K562 (cell line): ENCODE data around the gene RCSD1. TPM values are rescaled to one million over a fixed set of nuclear protein-coding genes. Genes with fewer than 3 reads are reported as not detected.

Experiments
- ATAC-seq: fragments of 200-7000 bp; cut with Tn5 transposase; 3 replicates; pipeline ENCODE4 v1.9.1; 2020; ENCODE audit warnings: moderate library complexity
- BruUV-seq: library from RNA; stranded (reverse); fragments of 400-500 nt; replicated peaks from 2 replicates; lab custom pipeline; 2021; lab: Mats Ljungman, UMichigan
- CTCF ChIA-PET: fragments of 300-600 bp; formaldehyde crosslinking; extraction: SDS; loops from one replicate; lab custom pipeline; 2021; ENCODE audit warnings: low intra/inter-chr PET ratio; lab: Yijun Ruan, JAX
- POLR2A ChIA-PET: fragments of 300-600, 350-650 bp; sonication (Branson Sonifier 250); formaldehyde crosslinking; extraction: SDS; loops from one replicate; lab custom pipeline; 2021; ENCODE audit warnings: antibody characterized with exemption, inconsistent platforms; lab: Yijun Ruan, JAX
- DNase-seq, 4 experiments: peaks; one replicate each; pipeline versions ENCODE4 v3.0.0 to v3.0.0-alpha.2; 2011 to 2018; ENCODE audit warnings: low spot score in 3 of 4, mixed read lengths in 3 of 4; ENCODE audit errors: extremely low read depth in 1 of 4
- FAIRE-seq: peaks from 2 replicates; lab custom pipeline; 2011; peaks lifted over from hg19 to GRCh38; lab: Jason Lieb, UNC
- H2AFZ ChIP-seq: 2 replicates; pipeline ENCODE4 v1.6.0; 2011; ENCODE audit warnings: low read depth, low read length, control low read depth, inconsistent platforms
- H3K27ac ChIP-seq: fragments of 200-600 bp; 3 replicates; pipeline ENCODE4 v1.8.0; 2011; ENCODE audit warnings: low read depth, mild to moderate bottlenecking, control low read depth, inconsistent platforms, low read length, moderate library complexity, mixed read lengths; ENCODE audit errors: extremely low read depth
- H3K27me3 ChIP-seq, 2 experiments: fragments of 300-600 bp in 1 of 2; 2 replicates in 1 of 2; 3 replicates in 1 of 2; pipeline versions ENCODE4 v1.6.0 to v1.8.0; 2011; ENCODE audit warnings: inconsistent platforms in 2 of 2, low read length in 2 of 2, mild to moderate bottlenecking in 1 of 2, mixed read lengths in 1 of 2, moderate library complexity in 1 of 2; ENCODE audit not compliant: control insufficient read depth in 2 of 2, insufficient read depth in 2 of 2
- H3K36me3 ChIP-seq: fragments of 300-600 bp; 3 replicates; pipeline ENCODE4 v1.8.0; 2011; ENCODE audit warnings: mild to moderate bottlenecking, low read length, inconsistent platforms; ENCODE audit not compliant: control insufficient read depth, insufficient read depth
- H3K4me1 ChIP-seq, 2 experiments: fragments of 200-600 bp in 1 of 2; replicated peaks in 1 of 2; 2 replicates in 1 of 2; 3 replicates in 1 of 2; pipeline versions ENCODE4 v1.5.1 to v1.8.0; 2011; ENCODE audit warnings: inconsistent platforms in 2 of 2, low read length in 2 of 2, mild to moderate bottlenecking in 1 of 2, mixed read lengths in 1 of 2, moderate library complexity in 1 of 2; ENCODE audit not compliant: control insufficient read depth in 2 of 2, insufficient read depth in 2 of 2
- H3K4me2 ChIP-seq: 2 replicates; pipeline ENCODE4 v1.6.1; 2011; ENCODE audit warnings: low read length, control low read depth, inconsistent platforms, mixed read lengths; ENCODE audit not compliant: insufficient read depth
- H3K4me3 ChIP-seq: fragments of 200-600 bp; sonication (generic), shearing (Covaris generic); 2 replicates; pipeline ENCODE4 v1.5.1; 2016; ENCODE audit warnings: control low read depth, inconsistent platforms
- H3K79me2 ChIP-seq: fragments of 200-600 bp; 3 replicates; pipeline ENCODE4 v1.8.0; 2011; ENCODE audit warnings: low read length, inconsistent platforms; ENCODE audit not compliant: control insufficient read depth, insufficient read depth
- H3K9ac ChIP-seq, 2 experiments: 2 replicates each; pipeline versions ENCODE4 v1.6.0 to v1.6.1; 2011; ENCODE audit warnings: low read depth in 2 of 2, low read length in 2 of 2, control low read depth in 1 of 2, inconsistent platforms in 1 of 2, mild to moderate bottlenecking in 1 of 2, mixed read lengths in 1 of 2; ENCODE audit not compliant: insufficient read depth in 1 of 2
- H3K9me1 ChIP-seq: one replicate; pipeline ENCODE4 v1.6.0; 2011; ENCODE audit warnings: inconsistent platforms, mild to moderate bottlenecking, low read length, moderate library complexity; ENCODE audit not compliant: control insufficient read depth, insufficient read depth
- H3K9me3 ChIP-seq: replicated peaks from 2 replicates; pipeline ENCODE4 v1.5.1; 2011; ENCODE audit warnings: low read depth, low read length, inconsistent platforms; ENCODE audit not compliant: control insufficient read depth, insufficient read depth
- H4K20me1 ChIP-seq: replicated peaks from 2 replicates; pipeline ENCODE4 v1.6.1; 2011; ENCODE audit warnings: low read length, inconsistent platforms, mixed read lengths; ENCODE audit not compliant: control insufficient read depth, insufficient read depth
- ARID2 ChIP-seq: fragments of 450-650 bp; IDR thresholded peaks from 2 replicates; pipeline ENCODE4 v1.6.1; 2017; ENCODE audit warnings: antibody characterized with exemption, mild to moderate bottlenecking
- ASH1L ChIP-seq: fragments of 450-650 bp; IDR thresholded peaks from 2 replicates; pipeline ENCODE4 v1.6.1; 2018; ENCODE audit warnings: borderline replicate concordance, mild to moderate bottlenecking, low read depth; ENCODE audit not compliant: partially characterized antibody
- FUS ChIP-seq: fragments of 200-400 bp; formaldehyde crosslinking; optimal IDR thresholded peaks from 2 replicates; pipeline ENCODE3; 2017; ENCODE audit warnings: low read depth, low read length
- KAT2B ChIP-seq: IDR thresholded peaks from one replicate; pipeline ENCODE4 v1.6.1; 2012; ENCODE audit warnings: low read depth, mild to moderate bottlenecking, control low read depth, inconsistent platforms, low read length, moderate library complexity
- MIER1 ChIP-seq: fragments of 450-650 bp; IDR thresholded peaks from 2 replicates; pipeline ENCODE4 v1.6.1; 2016; ENCODE audit warnings: antibody characterized with exemption, mild to moderate bottlenecking, low read depth
- NFE2 ChIP-seq: IDR thresholded peaks from 2 replicates; pipeline ENCODE4 v1.6.1; 2014; ENCODE audit warnings: antibody characterized with exemption, low read depth
- RFX1 ChIP-seq: fragments of 450-650 bp; IDR thresholded peaks from 2 replicates; pipeline ENCODE4 v1.6.1; 2016; ENCODE audit warnings: mild to moderate bottlenecking, moderate library complexity
- TAF15 ChIP-seq: fragments of 200-400 bp; formaldehyde crosslinking; IDR thresholded peaks from 2 replicates; pipeline ENCODE4 v1.6.1; 2017; ENCODE audit warnings: mild to moderate bottlenecking, low read depth, low read length, moderate library complexity
- TAF9B ChIP-seq: fragments of 450-650 bp; IDR thresholded peaks from 2 replicates; pipeline ENCODE4 v1.6.1; 2018; ENCODE audit warnings: mild to moderate bottlenecking; ENCODE audit not compliant: partially characterized antibody
- THRAP3 ChIP-seq: fragments of 450-650 bp; IDR thresholded peaks from 2 replicates; pipeline ENCODE4 v1.6.1; 2016; ENCODE audit warnings: mild to moderate bottlenecking, inconsistent platforms, borderline replicate concordance
- ZNF124 ChIP-seq: sonication (generic); formaldehyde crosslinking; IDR thresholded peaks from 2 replicates; pipeline ENCODE4 v1.8.1; 2022; ENCODE audit warnings: missing genetic modification reagents
- ZNF583 ChIP-seq: fragments of 250-450 bp; sonication (Bioruptor Pico); IDR thresholded peaks from 2 replicates; pipeline ENCODE4 v1.4.0; 2020
- WGBS: fragments of 100-300 bp; shearing (Covaris generic); methylation state at CpG from one replicate; pipeline ENCODE4 v1.1.6; 2016; ENCODE audit warnings: low coverage, mixed read lengths; ENCODE audit not compliant: insufficient coverage; ENCODE audit errors: missing lambda C conversion rate; 5-methylcytosine and 5-hydroxymethylcytosine counted together
- in situ Hi-C: fragments of 300-500 bp; cut with MboI; formaldehyde crosslinking; loops from 4 replicates; pipeline ENCODE4 v1.15.0; 2018; ENCODE audit warnings: inconsistent platforms, mixed read lengths
- intact Hi-C: fragments of 100-400 bp; cut with micrococcal nuclease; formaldehyde crosslinking; loops from 2 replicates; pipeline ENCODE4 v1.14.2; 2022
- polyA plus RNA-seq, 8 experiments: library from polyadenylated mRNA; depleted of rRNA in 4 of 8; stranded (reverse) in 5 of 8; unstranded in 3 of 8; fragments of >200 nt; fragmentation: Nextera tagmentation in 2 of 8; fragmentation: Illumina TruSeq in 1 of 8; extraction: Ambion mirVana in 2 of 8; extraction: Trizol in 1 of 8; gene quantifications; 2 replicates each; pipeline versions ENCODE4 v1.2.1 to v1.2.3, GENCODE V29; 2011 to 2014; ENCODE audit warnings: inconsistent platforms in 1 of 8, missing spikeins in 1 of 8
- total RNA-seq, 7 experiments: library from RNA; depleted of rRNA in 6 of 7; stranded (reverse); fragments of >200 nt in 6 of 7; fragmentation: Illumina TruSeq in 2 of 7; extraction: Trizol in 2 of 7; gene quantifications; 2 replicates each; pipeline versions ENCODE4 v1.2.1 to v1.2.3, GENCODE V29; 2011 to 2021; ENCODE audit warnings: low replicate concordance in 1 of 7
- TF ChIP-seq, protein P1 (sequence below): sonication (generic); formaldehyde crosslinking; IDR thresholded peaks from 2 replicates; pipeline ENCODE4 v1.8.1; 2022; ENCODE audit warnings: missing genetic modification reagents
- TF ChIP-seq, protein P2 (sequence below): fragments of 450-650 bp; IDR thresholded peaks from 2 replicates; pipeline ENCODE4 v1.6.1; 2016; ENCODE audit warnings: low read depth

RCSD1 gene
- total and polyA plus RNA-seq, 9 of the 15 experiments (the other 6 are each of a cell fraction or from before 2014, with no cell fraction given) = 7.8 to 69.8 (median 45.3) TPM

DNA sequence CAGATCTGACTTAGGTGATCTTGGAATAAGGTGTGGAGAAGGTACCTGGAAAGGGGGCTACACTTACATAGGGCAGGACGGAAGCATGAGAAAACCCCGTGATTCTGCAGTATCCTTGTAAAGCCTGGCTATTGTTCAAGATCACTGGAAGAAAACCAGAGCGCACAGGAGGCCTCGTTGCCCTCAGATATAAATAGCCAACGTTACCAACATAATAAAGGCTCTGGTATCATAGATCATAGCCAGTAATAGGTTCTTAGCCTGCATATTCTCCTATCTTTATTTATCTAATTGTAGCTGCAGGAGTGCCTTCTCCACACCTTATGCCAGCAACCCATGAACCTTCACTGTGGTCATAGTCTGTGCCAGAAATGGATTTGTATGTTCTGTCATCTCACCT is 55.8 kb downstream of the RCSD1 start:
- H2AFZ ChIP-seq = no peak overlapping the region
- 76% methylated on average over 5 of the region's 5 CpGs for WGBS
- TF ChIP-seq NFE2 (no peak), ZNF583 (CRISPR knock-in tag) (no peak), FUS (no peak), RFX1 (no peak), MIER1 (no peak), ASH1L (no peak), KAT2B (no peak), ARID2 (no peak), TAF9B (no peak), THRAP3 (no peak), TAF15 (no peak), ZNF124 (CRISPR knock-in tag) (no peak)
- TF ChIP-seq, protein P1, sequence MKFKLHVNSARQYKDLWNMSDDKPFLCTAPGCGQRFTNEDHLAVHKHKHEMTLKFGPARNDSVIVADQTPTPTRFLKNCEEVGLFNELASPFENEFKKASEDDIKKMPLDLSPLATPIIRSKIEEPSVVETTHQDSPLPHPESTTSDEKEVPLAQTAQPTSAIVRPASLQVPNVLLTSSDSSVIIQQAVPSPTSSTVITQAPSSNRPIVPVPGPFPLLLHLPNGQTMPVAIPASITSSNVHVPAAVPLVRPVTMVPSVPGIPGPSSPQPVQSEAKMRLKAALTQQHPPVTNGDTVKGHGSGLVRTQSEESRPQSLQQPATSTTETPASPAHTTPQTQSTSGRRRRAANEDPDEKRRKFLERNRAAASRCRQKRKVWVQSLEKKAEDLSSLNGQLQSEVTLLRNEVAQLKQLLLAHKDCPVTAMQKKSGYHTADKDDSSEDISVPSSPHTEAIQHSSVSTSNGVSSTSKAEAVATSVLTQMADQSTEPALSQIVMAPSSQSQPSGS = no peak
- TF ChIP-seq, protein P2, sequence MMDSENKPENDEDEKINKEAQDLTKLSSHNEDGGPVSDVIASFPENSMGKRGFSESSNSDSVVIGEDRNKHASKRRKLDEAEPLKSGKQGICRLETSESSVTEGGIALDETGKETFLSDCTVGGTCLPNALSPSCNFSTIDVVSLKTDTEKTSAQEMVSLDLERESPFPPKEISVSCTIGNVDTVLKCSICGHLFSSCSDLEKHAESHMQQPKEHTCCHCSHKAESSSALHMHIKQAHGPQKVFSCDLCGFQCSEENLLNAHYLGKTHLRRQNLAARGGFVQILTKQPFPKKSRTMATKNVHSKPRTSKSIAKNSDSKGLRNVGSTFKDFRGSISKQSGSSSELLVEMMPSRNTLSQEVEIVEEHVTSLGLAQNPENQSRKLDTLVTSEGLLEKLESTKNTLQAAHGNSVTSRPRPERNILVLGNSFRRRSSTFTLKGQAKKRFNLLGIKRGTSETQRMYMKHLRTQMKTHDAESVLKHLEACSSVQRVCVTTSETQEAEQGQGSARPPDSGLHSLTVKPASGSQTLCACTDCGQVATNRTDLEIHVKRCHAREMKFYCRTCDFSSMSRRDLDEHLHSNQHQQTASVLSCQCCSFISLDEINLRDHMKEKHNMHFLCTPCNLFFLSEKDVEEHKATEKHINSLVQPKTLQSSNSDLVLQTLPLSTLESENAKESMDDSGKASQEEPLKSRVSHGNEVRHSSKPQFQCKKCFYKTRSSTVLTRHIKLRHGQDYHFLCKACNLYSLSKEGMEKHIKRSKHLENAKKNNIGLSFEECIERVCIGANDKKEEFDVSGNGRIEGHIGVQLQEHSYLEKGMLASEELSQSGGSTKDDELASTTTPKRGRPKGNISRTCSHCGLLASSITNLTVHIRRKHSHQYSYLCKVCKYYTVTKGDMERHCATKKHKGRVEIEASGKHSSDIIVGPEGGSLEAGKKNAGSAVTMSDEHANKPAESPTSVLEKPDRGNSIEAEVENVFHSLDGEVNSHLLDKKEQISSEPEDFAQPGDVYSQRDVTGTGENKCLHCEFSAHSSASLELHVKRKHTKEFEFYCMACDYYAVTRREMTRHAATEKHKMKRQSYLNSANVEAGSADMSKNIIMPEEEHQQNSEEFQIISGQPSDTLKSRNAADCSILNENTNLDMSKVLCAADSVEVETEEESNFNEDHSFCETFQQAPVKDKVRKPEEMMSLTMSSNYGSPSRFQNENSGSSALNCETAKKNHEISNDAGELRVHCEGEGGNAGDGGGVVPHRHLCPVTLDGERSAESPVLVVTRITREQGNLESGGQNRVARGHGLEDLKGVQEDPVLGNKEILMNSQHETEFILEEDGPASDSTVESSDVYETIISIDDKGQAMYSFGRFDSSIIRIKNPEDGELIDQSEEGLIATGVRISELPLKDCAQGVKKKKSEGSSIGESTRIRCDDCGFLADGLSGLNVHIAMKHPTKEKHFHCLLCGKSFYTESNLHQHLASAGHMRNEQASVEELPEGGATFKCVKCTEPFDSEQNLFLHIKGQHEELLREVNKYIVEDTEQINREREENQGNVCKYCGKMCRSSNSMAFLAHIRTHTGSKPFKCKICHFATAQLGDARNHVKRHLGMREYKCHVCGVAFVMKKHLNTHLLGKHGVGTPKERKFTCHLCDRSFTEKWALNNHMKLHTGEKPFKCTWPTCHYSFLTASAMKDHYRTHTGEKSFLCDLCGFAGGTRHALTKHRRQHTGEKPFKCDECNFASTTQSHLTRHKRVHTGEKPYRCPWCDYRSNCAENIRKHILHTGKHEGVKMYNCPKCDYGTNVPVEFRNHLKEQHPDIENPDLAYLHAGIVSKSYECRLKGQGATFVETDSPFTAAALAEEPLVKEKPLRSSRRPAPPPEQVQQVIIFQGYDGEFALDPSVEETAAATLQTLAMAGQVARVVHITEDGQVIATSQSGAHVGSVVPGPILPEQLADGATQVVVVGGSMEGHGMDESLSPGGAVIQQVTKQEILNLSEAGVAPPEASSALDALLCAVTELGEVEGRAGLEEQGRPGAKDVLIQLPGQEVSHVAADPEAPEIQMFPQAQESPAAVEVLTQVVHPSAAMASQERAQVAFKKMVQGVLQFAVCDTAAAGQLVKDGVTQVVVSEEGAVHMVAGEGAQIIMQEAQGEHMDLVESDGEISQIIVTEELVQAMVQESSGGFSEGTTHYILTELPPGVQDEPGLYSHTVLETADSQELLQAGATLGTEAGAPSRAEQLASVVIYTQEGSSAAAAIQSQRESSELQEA = no peak
- no peak overlapping the region for H3K27ac ChIP-seq
- ATAC-seq (no peak), FAIRE-seq (no peak), DNase-seq (no peak)
- POLR2A ChIA-PET = interaction anchor here (0.7 to 0.8 kb wide), 2 partner anchors 24 to 69 kb away, joined by 3 read pairs; no protein-coding TSS in a partner anchor
- in situ Hi-C loops = loop anchor here (25.0 kb wide), 2 partner anchors 1499 to 1674 kb away; no protein-coding TSS in a partner anchor
- no peak overlapping the region for H3K4me3 ChIP-seq
- H3K79me2 ChIP-seq = no peaks in the 10 kb centered on the region
- CTCF ChIA-PET = no interaction called here
- H3K9me1 ChIP-seq = no peaks in the 10 kb centered on the region
- H3K9me3 ChIP-seq = no peaks in the 10 kb centered on the region
- H3K36me3 ChIP-seq = peaks cover 62% of the 10 kb centered on the region
- H3K4me1 ChIP-seq = peaks cover 9 to 15% of the 10 kb centered on the region in 2 experiments; a peak in 4 of 5 replicates
- H3K27me3 ChIP-seq = no peaks in the 10 kb centered on the region
- BruUV-seq = no TSS peak
- H3K4me2 ChIP-seq = no peak overlapping the region
- H4K20me1 ChIP-seq = no peaks in the 10 kb centered on the region
- intact Hi-C loops = loop anchor here (5.0 to 10.0 kb wide), 5 partner anchors 154 to 619 kb away; no protein-coding TSS in a partner anchor
- no peak overlapping the region for H3K9ac ChIP-seq
